Neural progenitor cell (in vitro differentiated cells): ENCODE results near the gene SLC37A1.

Source experiments
- CTCF ChIP-seq: fragments of 200-600 bp; sonication (generic); IDR thresholded peaks from 2 replicates; pipeline ENCODE4 v1.5.1; 2017; ENCODE audit warnings: antibody characterized with exemption, mild to moderate bottlenecking
- EZH2 ChIP-seq: fragments of 200-600 bp; sonication (generic); IDR thresholded peaks from 2 replicates; pipeline ENCODE4 v1.6.1; 2017; ENCODE audit warnings: antibody characterized with exemption, mild to moderate bottlenecking, moderate library complexity

DNA sequence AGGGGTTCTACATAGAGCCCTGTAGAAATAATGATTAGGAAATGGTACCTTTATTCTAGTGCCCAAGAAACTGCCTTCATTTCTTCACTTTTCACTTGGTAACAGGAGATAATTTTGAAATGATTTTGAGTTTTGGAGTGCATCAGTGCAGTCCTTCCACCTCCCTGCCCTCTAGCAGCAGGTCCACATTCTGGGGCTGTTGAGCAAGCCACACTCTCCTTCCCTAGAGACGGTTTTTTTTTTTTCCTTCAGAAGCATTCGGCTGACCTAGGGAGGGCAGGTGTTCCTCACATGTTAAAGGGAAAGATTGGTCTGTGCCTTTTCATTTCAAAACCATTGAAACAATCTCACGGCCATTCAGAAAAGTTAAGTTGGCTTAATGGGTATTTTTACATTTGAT, 39.8 kb downstream of the SLC37A1 start:
- TF ChIP-seq CTCF (no peak), EZH2 (no peak)
